ENCODE data around the gene LRMDA. TPM values are rescaled to one million over a fixed set of nuclear protein-coding genes. Genes with fewer than 3 reads are reported as not detected.
"Not testable (repeated sequence)": the region's sequence is repeated elsewhere in the genome, so short reads cannot be mapped to it uniquely, and the experiment has no call there.

Gene LRMDA
- total RNA-seq, 1 donor from 2014 or later, result 0.19 TPM

- H3K4me1 Mint-ChIP-seq (ENCODE audit: unreplicated experiment), result peaks cover 42% of the 10 kb centered on the region
- H3K27ac Mint-ChIP-seq (ENCODE audit: unreplicated experiment), result no peak overlapping the region
- H3K4me3 Mint-ChIP-seq (ENCODE audit: unreplicated experiment), result no peak overlapping the region
- H3K36me3 Mint-ChIP-seq (ENCODE audit: unreplicated experiment), result no peaks in the 10 kb centered on the region
- no peak for TF ChIP-seq CTCF (IDR thresholded peaks at IDR 0.05)
- H3K9me3 Mint-ChIP-seq (ENCODE audit: unreplicated experiment), result no peaks in the 10 kb centered on the region
- H3K27me3 Mint-ChIP-seq (ENCODE audit: unreplicated experiment), result no peaks in the 10 kb centered on the region
- no peak for DNase-seq (ENCODE audit: extremely low spot score, unreplicated experiment)
Measured at GRCh38 chr10:76523791-76524351, 1092.4 kb downstream of the LRMDA start.

GRCh38 chr10:76526833-76527232 is 1095.4 kb downstream of the LRMDA start:
- not testable (repeated sequence) for H3K36me3 Mint-ChIP-seq (ENCODE audit: unreplicated experiment); H3K27me3 Mint-ChIP-seq (ENCODE audit: unreplicated experiment); DNase-seq (ENCODE audit: extremely low spot score, unreplicated experiment); H3K27ac Mint-ChIP-seq (ENCODE audit: unreplicated experiment); H3K4me3 Mint-ChIP-seq (ENCODE audit: unreplicated experiment)
- H3K4me1 Mint-ChIP-seq (ENCODE audit: unreplicated experiment), result peaks cover 21% of the 10 kb centered on the region
- H3K9me3 Mint-ChIP-seq (ENCODE audit: unreplicated experiment), result peaks cover 18% of the 10 kb centered on the region

GRCh38 chr10:76540331-76540730 is 1108.9 kb downstream of the LRMDA start:
- H3K27ac Mint-ChIP-seq (ENCODE audit: unreplicated experiment), result no peak overlapping the region
- no peaks in the 10 kb centered on the region for H3K9me3 Mint-ChIP-seq (ENCODE audit: unreplicated experiment)
- no peak for TF ChIP-seq CTCF (IDR thresholded peaks at IDR 0.05)
- peaks cover 43% of the 10 kb centered on the region for H3K4me1 Mint-ChIP-seq (ENCODE audit: unreplicated experiment)
- DNase-seq (ENCODE audit: extremely low spot score, unreplicated experiment), result no peak
- no peak overlapping the region for H3K4me3 Mint-ChIP-seq (ENCODE audit: unreplicated experiment)
- peaks cover 7% of the 10 kb centered on the region for H3K36me3 Mint-ChIP-seq (ENCODE audit: unreplicated experiment)
- H3K27me3 Mint-ChIP-seq (ENCODE audit: unreplicated experiment), result no peaks in the 10 kb centered on the region

GRCh38 chr10:76540786-76541185 is 1109.4 kb downstream of the LRMDA start:
- Mint-ChIP-seq H3K27ac (ENCODE audit: unreplicated experiment) (no peak overlapping the region), H3K27me3 (ENCODE audit: unreplicated experiment) (no peaks in the 10 kb centered on the region), H3K9me3 (ENCODE audit: unreplicated experiment) (no peaks in the 10 kb centered on the region), H3K4me1 (ENCODE audit: unreplicated experiment) (peaks cover 44% of the 10 kb centered on the region), H3K36me3 (ENCODE audit: unreplicated experiment) (peaks cover 7% of the 10 kb centered on the region), H3K4me3 (ENCODE audit: unreplicated experiment) (no peak overlapping the region)
- TF ChIP-seq CTCF (IDR thresholded peaks at IDR 0.05), result no peak
- DNase-seq (ENCODE audit: extremely low spot score, unreplicated experiment), result no peak

- TF ChIP-seq CTCF (IDR thresholded peaks at IDR 0.05), result no peak
- no peaks in the 10 kb centered on the region for H3K9me3 Mint-ChIP-seq (ENCODE audit: unreplicated experiment)
- no peak overlapping the region for H3K4me3 Mint-ChIP-seq (ENCODE audit: unreplicated experiment)
- H3K36me3 Mint-ChIP-seq (ENCODE audit: unreplicated experiment), result peaks cover 4% of the 10 kb centered on the region
- no peak for DNase-seq (ENCODE audit: extremely low spot score, unreplicated experiment)
- no peaks in the 10 kb centered on the region for H3K27me3 Mint-ChIP-seq (ENCODE audit: unreplicated experiment)
- no peak overlapping the region for H3K27ac Mint-ChIP-seq (ENCODE audit: unreplicated experiment)
- peaks cover 46% of the 10 kb centered on the region for H3K4me1 Mint-ChIP-seq (ENCODE audit: unreplicated experiment)
Measured at GRCh38 chr10:76541852-76542251, 1110.4 kb downstream of the LRMDA start.
